Left lung (tissue), 10 donors: Measurements from ENCODE around the gene TNFRSF14. TPM values are rescaled to one million over a fixed set of nuclear protein-coding genes. Genes with fewer than 3 reads are reported as not detected.

ENCODE experiments used
- ATAC-seq: fragments of 200-7000 bp; cut with Tn5 transposase; one replicate; pipeline ENCODE4 v1.9.1; 2020; ENCODE audit warnings: moderate library complexity
- DNase-seq, 4 donors: peaks; one replicate each; pipeline ENCODE4 v3.0.0-alpha.2; 2013 to 2020
- H3K27ac ChIP-seq, 2 donors: fragments of 200-600 bp; sonication (generic) in 1 of 2; one replicate each; pipeline versions ENCODE4 v1.5.0 to v1.8.0; 2020 to 2021
- H3K27me3 ChIP-seq, 2 donors: fragments of 200-600 bp; sonication (generic) in 1 of 2; one replicate each; pipeline versions ENCODE4 v1.5.0 to v1.8.0; 2020 to 2021
- H3K36me3 ChIP-seq, 2 donors: fragments of 200-600 bp; sonication (generic) in 1 of 2; one replicate each; pipeline versions ENCODE4 v1.5.0 to v1.8.0; 2020 to 2021
- H3K4me1 ChIP-seq, 2 donors: fragments of 200-600 bp; one replicate each; pipeline ENCODE4 v1.8.0; 2021
- H3K4me3 ChIP-seq, 2 donors: fragments of 200-600 bp; sonication (generic) in 1 of 2; one replicate each; pipeline versions ENCODE4 v1.5.0 to v1.8.0; 2020 to 2021; ENCODE audit warnings: mild to moderate bottlenecking in 1 of 2
- H3K9me3 ChIP-seq, 2 donors: fragments of 200-600 bp; sonication (generic) in 1 of 2; one replicate each; pipeline versions ENCODE4 v1.5.0 to v1.8.0; 2020 to 2021
- CTCF ChIP-seq, 2 donors: fragments of 200-600 bp; sonication (generic) in 1 of 2; IDR thresholded peaks; one replicate each; pipeline versions ENCODE4 v1.5.0 to v1.8.0; 2021; ENCODE audit warnings: antibody characterized with exemption in 2 of 2
- intact Hi-C, 2 donors: fragments of 100-400 bp; cut with DNase I; formaldehyde crosslinking; loops; one replicate each; pipeline versions ENCODE4 v1.11.2 to v1.14.2; 2022
- polyA plus RNA-seq, 6 donors: library from polyadenylated mRNA; unstranded; fragments of 120-200 nt; gene quantifications; one replicate each; pipeline ENCODE4 v1.2.1, GENCODE V29; 2013; ENCODE audit not compliant: insufficient read length in 6 of 6
- total RNA-seq, 2 donors: library from RNA; stranded (reverse); fragmentation: NEBNext Ultra II Directional; extraction: Animal tissue kit (Norgen Biotek cat#: 25700); gene quantifications; one replicate each; pipeline ENCODE4 v1.2.1, GENCODE V29; 2021
- donor health status: DM: no; HTN: yes; CAD: no.
- donor health status: DM: no; HTN: no; CAD: no.

Gene TNFRSF14
- total and polyA plus RNA-seq, 8 donors, result 24.2 to 109 (median 30.3) TPM

DNA sequence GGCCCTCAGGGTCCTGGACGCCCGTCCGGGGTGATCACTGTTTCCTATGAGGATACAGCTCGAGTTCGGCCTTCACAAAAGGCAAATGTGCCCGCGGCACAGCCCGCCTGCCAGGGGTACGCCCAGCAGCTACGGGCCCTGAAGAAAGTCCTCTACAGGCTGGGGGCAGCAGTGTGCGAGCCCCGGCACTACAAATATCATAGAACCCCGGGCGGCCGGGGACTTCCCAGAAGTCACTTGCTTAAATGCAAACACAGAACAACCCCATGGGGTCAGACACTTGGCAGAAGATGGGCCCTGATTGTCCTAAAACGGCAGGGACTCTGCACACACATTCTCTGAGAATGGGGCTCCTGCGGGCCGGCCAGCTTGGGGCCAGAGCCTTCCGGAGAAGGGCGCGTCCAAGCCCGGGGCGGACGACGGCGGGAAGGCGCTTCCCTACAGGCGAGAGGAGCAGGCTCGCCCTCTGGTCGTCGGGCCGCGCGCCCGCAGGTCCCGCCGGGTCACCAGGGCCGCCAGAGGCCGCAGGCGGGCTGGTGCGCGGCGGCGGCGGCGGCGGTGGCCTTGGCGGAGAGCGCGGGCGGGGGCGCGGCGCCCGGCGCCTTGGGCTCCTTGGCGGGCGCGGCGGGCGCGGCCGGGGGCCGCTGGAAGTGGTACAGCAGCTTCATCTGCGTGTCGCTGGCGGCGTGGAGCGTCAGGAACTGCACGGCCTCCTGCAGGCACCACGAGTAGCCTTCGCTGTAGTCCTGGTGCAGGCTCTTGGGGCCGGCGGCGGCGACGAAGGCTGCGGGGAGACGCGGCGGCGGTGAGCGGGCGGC is 27.0 kb upstream of the TNFRSF14 start:
- peaks cover 21 to 73% of the 10 kb centered on the region in 2 donors for H3K27me3 ChIP-seq
- H3K27ac ChIP-seq, result no peak overlapping the region
- intact Hi-C loops, result no loop called here
- H3K4me3 ChIP-seq, result peak overlapping the region in 1 of 2 donors; percentile 27
- no peak for TF ChIP-seq CTCF (IDR thresholded peaks at IDR 0.05)
- DNase-seq (no peak), ATAC-seq (peak; percentile 3)
- peaks cover 31 to 61% of the 10 kb centered on the region in 2 donors for H3K4me1 ChIP-seq
- H3K9me3 ChIP-seq, result no peaks in the 10 kb centered on the region
- H3K36me3 ChIP-seq, result no peaks in the 10 kb centered on the region

DNA sequence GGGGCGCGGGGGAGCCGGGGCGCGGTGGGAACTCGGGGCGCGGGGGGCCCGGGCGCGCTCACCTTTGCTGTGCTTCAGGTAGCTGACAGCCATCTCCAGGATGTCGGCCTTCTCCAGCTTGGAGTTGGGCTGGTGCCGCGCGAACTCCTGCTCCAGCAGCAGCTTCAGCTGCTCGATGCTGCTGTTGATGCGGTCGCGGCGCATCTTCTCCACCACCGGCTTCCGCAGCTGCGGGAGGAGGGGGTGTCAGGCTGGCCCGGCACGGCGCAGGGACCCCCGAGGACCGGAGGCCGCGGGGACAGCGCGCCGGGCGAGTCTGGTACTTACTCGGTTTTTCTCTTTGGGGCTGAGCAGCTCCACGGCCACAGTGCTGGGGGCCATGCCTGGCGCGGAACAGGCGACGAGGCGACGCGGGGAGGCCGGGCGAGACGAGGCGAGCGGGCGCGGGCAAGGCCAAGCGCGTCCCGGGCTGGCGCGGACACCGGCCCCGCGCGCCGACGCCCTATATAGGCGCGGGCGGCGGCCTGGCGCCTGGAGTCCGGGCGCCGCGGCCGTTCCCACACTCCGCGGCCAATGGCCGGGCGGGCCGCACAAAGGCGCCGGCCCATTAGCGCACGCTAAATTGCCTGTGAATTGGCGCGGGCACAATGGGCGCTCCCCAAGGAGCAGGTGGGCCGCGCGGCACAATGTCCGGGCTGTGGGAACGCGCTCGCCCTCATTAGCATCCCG is 26.2 kb upstream of the TNFRSF14 start, which contains the start of gene HES5:
TSS of gene HES5 (minus strand) at position 480 of the 729 bp plus-strand sequence. CDS start at position 381, 99 bp downstream.
- H3K27me3 ChIP-seq, result peaks cover 24 to 81% of the 10 kb centered on the region in 2 donors
- TF ChIP-seq CTCF (IDR thresholded peaks at IDR 0.05), result no peak
- DNase-seq (no peak), ATAC-seq (peak; percentile 4)
- H3K27ac ChIP-seq, result no peak within 1 kb of the TSS
- H3K4me1 ChIP-seq, result peaks cover 23 to 58% of the 10 kb centered on the region in 2 donors
- peak within 1 kb of the TSS in 1 of 2 donors; percentile 27 for H3K4me3 ChIP-seq
- no peaks in the 10 kb centered on the region for H3K9me3 ChIP-seq
- H3K36me3 ChIP-seq, result no peaks in the 10 kb centered on the region
- intact Hi-C loops, result no loop called here

- no peak overlapping the region for H3K27ac ChIP-seq
- DNase-seq, result peak in 1 of 4 donors; percentile 59
- no peaks in the 10 kb centered on the region for H3K9me3 ChIP-seq
- TF ChIP-seq CTCF (IDR thresholded peaks at IDR 0.05), result no peak
- peaks cover 24 to 89% of the 10 kb centered on the region in 2 donors for H3K27me3 ChIP-seq
- no peaks in the 10 kb centered on the region for H3K36me3 ChIP-seq
- peak; percentile 15 for ATAC-seq
- H3K4me1 ChIP-seq, result peaks cover 16 to 50% of the 10 kb centered on the region in 2 donors
- intact Hi-C loops, result no loop called here
- H3K4me3 ChIP-seq, result peak overlapping the region in 1 of 2 donors; percentile 27
Measured at GRCh38 chr1:2530513-2531361, 25.4 kb upstream of the TNFRSF14 start.

GRCh38 chr1:2532485-2533160 is 23.5 kb upstream of the TNFRSF14 start:
- H3K4me1 ChIP-seq, result peaks cover 11 to 38% of the 10 kb centered on the region in 2 donors
- no peak for TF ChIP-seq CTCF (IDR thresholded peaks at IDR 0.05)
- H3K27me3 ChIP-seq, result peaks cover 24 to 89% of the 10 kb centered on the region in 2 donors
- no peak for DNase-seq
- intact Hi-C loops, result no loop called here
- H3K4me3 ChIP-seq, result no peak overlapping the region
- no peak overlapping the region for H3K27ac ChIP-seq
- ATAC-seq, result no peak
- H3K36me3 ChIP-seq, result no peaks in the 10 kb centered on the region
- no peaks in the 10 kb centered on the region for H3K9me3 ChIP-seq
